ENCODE results near the gene PGPEP1.

GRCh38 chr19:18340190-18340989, at the start of gene PGPEP1:
- no peak for TF ChIP-seq CTCF (IDR thresholded peaks at IDR 0.05; ENCODE audit: low read length)
- no peak for TF ChIP-seq EZH2 (IDR thresholded peaks at IDR 0.05; ENCODE audit: borderline replicate concordance, low read length)

Measured in OCI-LY1 (cell line).